Measurements from ENCODE around the gene PHLPP2. TPM values are rescaled to one million over a fixed set of nuclear protein-coding genes. Genes with fewer than 3 reads are reported as not detected.
"Not testable (repeated sequence)": the region's sequence is repeated elsewhere in the genome, so short reads cannot be mapped to it uniquely, and the experiment has no call there.

Gene PHLPP2
- total RNA-seq, 2 experiments from 2014 or later = 9.3 to 9.8 TPM

- DNase-seq = no peak
- Mint-ChIP-seq H3K9me3 (no peaks in the 10 kb centered on the region), H3K4me3 (no peak overlapping the region), H3K36me3 (no peaks in the 10 kb centered on the region), H3K27ac (no peak overlapping the region), H3K4me1 (no peaks in the 10 kb centered on the region), H3K27me3 (no peaks in the 10 kb centered on the region)
Measured at GRCh38 chr16:71698491-71698890, 26.0 kb downstream of the PHLPP2 start.

GRCh38 chr16:71693164-71693563, 31.3 kb downstream of the PHLPP2 start:
- Mint-ChIP-seq H3K4me1 (no peaks in the 10 kb centered on the region), H3K27ac (no peak overlapping the region), H3K4me3 (no peak overlapping the region), H3K27me3 (no peaks in the 10 kb centered on the region), H3K9me3 (no peaks in the 10 kb centered on the region), H3K36me3 (peaks cover 3% of the 10 kb centered on the region)
- DNase-seq = no peak

DNA sequence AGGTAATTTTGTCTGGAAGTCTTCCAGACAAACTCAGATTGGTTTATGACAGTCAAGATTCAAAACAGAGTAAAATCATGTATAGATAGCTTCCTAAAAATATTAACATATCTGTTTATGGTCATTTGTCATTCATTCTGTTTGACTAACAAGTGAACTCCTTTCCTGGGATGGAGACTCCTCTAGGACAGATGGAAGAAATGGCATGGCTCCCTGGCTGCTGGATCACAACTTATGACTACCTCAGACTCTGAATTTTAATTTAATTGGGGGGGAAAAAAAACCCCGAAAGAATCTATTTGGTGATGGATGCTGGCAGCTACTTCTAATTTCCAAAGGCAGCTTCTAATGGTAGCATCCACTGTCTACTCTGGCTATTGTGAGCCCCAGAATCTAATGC, 34.6 kb downstream of the PHLPP2 start:
- Mint-ChIP-seq H3K36me3 (peaks cover 9% of the 10 kb centered on the region), H3K27ac (no peak overlapping the region), H3K27me3 (no peaks in the 10 kb centered on the region), H3K4me1 (no peaks in the 10 kb centered on the region), H3K4me3 (no peak overlapping the region), H3K9me3 (no peaks in the 10 kb centered on the region)
- DNase-seq = no peak

- H3K9me3 Mint-ChIP-seq = no peaks in the 10 kb centered on the region
- H3K27me3 Mint-ChIP-seq = no peaks in the 10 kb centered on the region
- no peak for DNase-seq
- H3K27ac Mint-ChIP-seq = no peak overlapping the region
- H3K4me3 Mint-ChIP-seq = no peak overlapping the region
- peaks cover 27% of the 10 kb centered on the region for H3K36me3 Mint-ChIP-seq
- no peaks in the 10 kb centered on the region for H3K4me1 Mint-ChIP-seq
Measured at GRCh38 chr16:71687861-71688260, 36.6 kb downstream of the PHLPP2 start.

GRCh38 chr16:71684280-71684679, 40.2 kb downstream of the PHLPP2 start:
- not testable (repeated sequence) for H3K27ac Mint-ChIP-seq, H3K9me3 Mint-ChIP-seq, H3K4me1 Mint-ChIP-seq, H3K4me3 Mint-ChIP-seq, H3K27me3 Mint-ChIP-seq, DNase-seq
- H3K36me3 Mint-ChIP-seq = peaks cover 34% of the 10 kb centered on the region

- Mint-ChIP-seq H3K36me3 (peaks cover 35% of the 10 kb centered on the region), H3K9me3 (no peaks in the 10 kb centered on the region), H3K27me3 (no peaks in the 10 kb centered on the region), H3K27ac (no peak overlapping the region), H3K4me3 (no peak overlapping the region), H3K4me1 (peaks cover 3% of the 10 kb centered on the region)
- DNase-seq = no peak
Measured at GRCh38 chr16:71681360-71681759, 43.1 kb downstream of the PHLPP2 start.

- Mint-ChIP-seq H3K27me3 (no peaks in the 10 kb centered on the region), H3K9me3 (no peaks in the 10 kb centered on the region), H3K27ac (no peak overlapping the region), H3K4me1 (peaks cover 3% of the 10 kb centered on the region), H3K36me3 (peaks cover 14% of the 10 kb centered on the region), H3K4me3 (no peak overlapping the region)
- no peak for DNase-seq
Measured at GRCh38 chr16:71676236-71676635, 48.3 kb downstream of the PHLPP2 start.

DNA sequence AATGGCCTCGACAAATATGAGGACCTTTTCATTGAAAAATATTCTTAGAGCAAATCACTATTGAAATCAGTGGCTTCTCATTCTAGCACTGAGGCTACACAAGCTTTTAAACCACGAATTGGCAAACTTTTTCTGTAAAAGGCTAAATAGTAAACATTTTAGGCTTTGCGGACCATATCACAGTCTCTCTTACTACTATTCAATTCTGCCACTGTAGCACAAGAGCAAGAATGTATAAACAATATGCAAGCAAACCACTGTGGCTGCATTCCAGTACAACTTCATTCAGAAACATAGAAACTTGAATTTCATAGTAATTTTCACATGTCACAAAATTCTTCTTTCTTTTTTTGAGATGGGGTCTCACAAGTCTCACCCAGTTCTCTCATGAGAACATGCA, 49.1 kb downstream of the PHLPP2 start:
- Mint-ChIP-seq H3K4me1 (peaks cover 3% of the 10 kb centered on the region), H3K36me3 (peaks cover 15% of the 10 kb centered on the region), H3K4me3 (no peak overlapping the region), H3K27me3 (no peaks in the 10 kb centered on the region), H3K27ac (no peak overlapping the region), H3K9me3 (no peaks in the 10 kb centered on the region)
- DNase-seq = no peak

- Mint-ChIP-seq H3K27ac (no peak overlapping the region), H3K9me3 (no peaks in the 10 kb centered on the region), H3K36me3 (peaks cover 10% of the 10 kb centered on the region), H3K27me3 (no peaks in the 10 kb centered on the region), H3K4me1 (peaks cover 3% of the 10 kb centered on the region), H3K4me3 (no peak overlapping the region)
- no peak for DNase-seq
Measured at GRCh38 chr16:71674229-71674628, 50.3 kb downstream of the PHLPP2 start.

DNA sequence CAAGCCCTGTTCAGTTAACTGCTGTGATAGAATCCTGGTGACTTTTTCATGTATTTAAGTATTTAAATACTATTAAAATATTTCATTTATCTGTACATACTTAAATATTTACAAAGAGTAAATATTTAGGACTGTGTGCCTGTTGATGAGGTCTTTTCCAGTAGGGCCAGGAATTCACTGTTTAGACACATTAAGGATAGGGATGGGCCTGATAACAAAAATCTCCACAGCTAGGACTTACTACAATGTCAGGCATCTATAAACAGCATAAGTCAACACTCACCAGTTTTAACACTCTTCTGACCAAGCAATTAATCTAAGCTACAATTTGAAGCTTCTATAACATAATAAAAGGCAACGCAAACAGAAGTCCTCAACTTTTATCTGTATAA, 50.9 kb downstream of the PHLPP2 start:
- H3K27ac Mint-ChIP-seq = no peak overlapping the region
- no peak for DNase-seq
- H3K4me1 Mint-ChIP-seq = peaks cover 3% of the 10 kb centered on the region
- no peaks in the 10 kb centered on the region for H3K9me3 Mint-ChIP-seq
- H3K27me3 Mint-ChIP-seq = no peaks in the 10 kb centered on the region
- no peak overlapping the region for H3K4me3 Mint-ChIP-seq
- H3K36me3 Mint-ChIP-seq = peaks cover 8% of the 10 kb centered on the region

GRCh38 chr16:71672803-71673581, 51.5 kb downstream of the PHLPP2 start:
- no peaks in the 10 kb centered on the region for H3K9me3 Mint-ChIP-seq
- H3K36me3 Mint-ChIP-seq = peaks cover 5% of the 10 kb centered on the region
- peaks cover 2% of the 10 kb centered on the region for H3K4me1 Mint-ChIP-seq
- no peak overlapping the region for H3K27ac Mint-ChIP-seq
- H3K27me3 Mint-ChIP-seq = no peaks in the 10 kb centered on the region
- no peak for DNase-seq
- no peak overlapping the region for H3K4me3 Mint-ChIP-seq

DNA sequence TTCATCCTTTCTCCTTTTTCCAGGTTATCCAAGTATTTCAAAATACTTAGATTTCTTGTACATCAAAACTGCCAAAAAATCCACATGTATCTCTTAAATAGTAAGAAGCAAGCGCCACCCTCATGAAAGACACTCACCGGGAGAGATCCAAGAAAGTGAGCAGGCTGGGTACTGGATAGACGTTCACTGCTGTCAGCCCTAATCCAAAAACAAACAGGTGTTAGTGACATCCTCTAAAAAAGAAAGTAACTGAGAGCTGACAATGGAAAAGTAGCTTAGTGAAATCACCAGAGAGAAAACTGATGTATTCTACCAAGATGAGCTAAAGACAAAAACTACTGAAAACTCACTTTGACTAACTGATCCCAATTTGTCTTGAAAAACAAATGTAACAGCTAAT, 52.4 kb downstream of the PHLPP2 start:
- no peaks in the 10 kb centered on the region for H3K4me1 Mint-ChIP-seq
- H3K4me3 Mint-ChIP-seq = no peak overlapping the region
- no peaks in the 10 kb centered on the region for H3K9me3 Mint-ChIP-seq
- no peak for DNase-seq
- no peaks in the 10 kb centered on the region for H3K27me3 Mint-ChIP-seq
- peaks cover 5% of the 10 kb centered on the region for H3K36me3 Mint-ChIP-seq
- H3K27ac Mint-ChIP-seq = no peak overlapping the region

- Mint-ChIP-seq H3K27ac (no peak overlapping the region), H3K9me3 (no peaks in the 10 kb centered on the region)
Measured at GRCh38 chr16:71671165-71671564, 53.3 kb downstream of the PHLPP2 start.

GRCh38 chr16:71670537-71670936, 54.0 kb downstream of the PHLPP2 start:
- no peak overlapping the region for H3K27ac Mint-ChIP-seq
- DNase-seq = no peak
- H3K4me1 Mint-ChIP-seq = no peaks in the 10 kb centered on the region
- peaks cover 6% of the 10 kb centered on the region for H3K36me3 Mint-ChIP-seq
- no peaks in the 10 kb centered on the region for H3K27me3 Mint-ChIP-seq
- H3K9me3 Mint-ChIP-seq = no peaks in the 10 kb centered on the region
- no peak overlapping the region for H3K4me3 Mint-ChIP-seq

More at GRCh38 chr16:71671165-71671564, 53.3 kb downstream of the PHLPP2 start:
- no peaks in the 10 kb centered on the region for H3K4me1 Mint-ChIP-seq
- DNase-seq = no peak
- H3K36me3 Mint-ChIP-seq = peaks cover 6% of the 10 kb centered on the region
- H3K27me3 Mint-ChIP-seq = no peaks in the 10 kb centered on the region
- H3K4me3 Mint-ChIP-seq = no peak overlapping the region

GRCh38 chr16:71669926-71670536, 54.5 kb downstream of the PHLPP2 start:
- H3K4me1 Mint-ChIP-seq = no peaks in the 10 kb centered on the region
- H3K27me3 Mint-ChIP-seq = no peaks in the 10 kb centered on the region
- DNase-seq = no peak
- H3K36me3 Mint-ChIP-seq = peaks cover 6% of the 10 kb centered on the region
- no peaks in the 10 kb centered on the region for H3K9me3 Mint-ChIP-seq
- no peak overlapping the region for H3K4me3 Mint-ChIP-seq
- H3K27ac Mint-ChIP-seq = no peak overlapping the region
